ENCODE measurements around the gene TNC.

DNA sequence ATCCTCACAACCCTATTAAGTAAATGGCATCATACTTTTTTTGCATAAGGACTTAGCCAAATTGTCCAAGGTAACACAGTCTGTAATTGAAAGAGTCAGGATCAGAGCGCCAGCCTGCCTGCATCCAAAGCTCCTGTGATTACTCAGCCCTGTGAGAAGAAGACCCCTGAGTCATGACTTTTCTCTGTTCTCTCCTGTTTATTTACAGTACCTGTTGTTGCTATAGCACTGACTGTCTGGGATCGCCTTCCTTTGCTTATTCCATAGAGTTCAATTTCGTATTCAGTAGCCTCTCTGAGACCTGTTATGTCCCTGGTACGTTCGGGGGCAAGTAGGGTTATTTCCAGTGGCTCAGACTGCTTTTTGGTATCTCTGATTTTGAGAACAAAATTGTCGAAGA lies 71.8 kb downstream of the TNC start:
- TF ChIP-seq TARDBP (IDR thresholded peaks at IDR 0.05) = no peak
- TF ChIP-seq, protein P1, sequence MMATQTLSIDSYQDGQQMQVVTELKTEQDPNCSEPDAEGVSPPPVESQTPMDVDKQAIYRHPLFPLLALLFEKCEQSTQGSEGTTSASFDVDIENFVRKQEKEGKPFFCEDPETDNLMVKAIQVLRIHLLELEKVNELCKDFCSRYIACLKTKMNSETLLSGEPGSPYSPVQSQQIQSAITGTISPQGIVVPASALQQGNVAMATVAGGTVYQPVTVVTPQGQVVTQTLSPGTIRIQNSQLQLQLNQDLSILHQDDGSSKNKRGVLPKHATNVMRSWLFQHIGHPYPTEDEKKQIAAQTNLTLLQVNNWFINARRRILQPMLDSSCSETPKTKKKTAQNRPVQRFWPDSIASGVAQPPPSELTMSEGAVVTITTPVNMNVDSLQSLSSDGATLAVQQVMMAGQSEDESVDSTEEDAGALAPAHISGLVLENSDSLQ (IDR thresholded peaks at IDR 0.05) = no peak
- TF ChIP-seq ELF4 (IDR thresholded peaks at IDR 0.05) = no peak
- no peak for TF ChIP-seq SP1 (IDR thresholded peaks at IDR 0.05)
- no peak for TF ChIP-seq FOXK2 (IDR thresholded peaks at IDR 0.05)
- no peak for TF ChIP-seq FOXA1 (IDR thresholded peaks at IDR 0.05)
- TF ChIP-seq LEF1 (IDR thresholded peaks at IDR 0.05; ENCODE audit: borderline replicate concordance) = no peak
- no peak for TF ChIP-seq HDGF (IDR thresholded peaks at IDR 0.05; ENCODE audit: borderline replicate concordance)
- TF ChIP-seq NFRKB (IDR thresholded peaks at IDR 0.05) = no peak

Measured in HEK293T (cell line).